ENCODE measurements around the gene CCL28.

- no peak for TF ChIP-seq FOXM1 (IDR thresholded peaks at IDR 0.05; ENCODE audit: borderline replicate concordance)
- TF ChIP-seq ZNF384 (IDR thresholded peaks at IDR 0.05), result no peak
- no peak for TF ChIP-seq SUZ12 (IDR thresholded peaks at IDR 0.05)
- TF ChIP-seq BHLHE40 (IDR thresholded peaks at IDR 0.05; ENCODE audit: borderline replicate concordance), result no peak
- no peak for TF ChIP-seq SP1 (IDR thresholded peaks at IDR 0.05)
- no peak for TF ChIP-seq CTBP1 (IDR thresholded peaks at IDR 0.05; ENCODE audit: borderline replicate concordance)
- no peak for TF ChIP-seq HDGF (IDR thresholded peaks at IDR 0.05; ENCODE audit: borderline replicate concordance)
- TF ChIP-seq FOXK2 (IDR thresholded peaks at IDR 0.05), result no peak
- TF ChIP-seq ELF4 (IDR thresholded peaks at IDR 0.05), result no peak
- TF ChIP-seq ARNT (IDR thresholded peaks at IDR 0.05), result no peak
- TF ChIP-seq LEF1 (IDR thresholded peaks at IDR 0.05; ENCODE audit: borderline replicate concordance), result no peak
- TF ChIP-seq NFRKB (IDR thresholded peaks at IDR 0.05), result no peak
- TF ChIP-seq TARDBP (IDR thresholded peaks at IDR 0.05), result no peak
Observed at GRCh38 chr5:43400082-43400481, 12.1 kb downstream of the CCL28 start.
